ENCODE measurements around the gene C9orf78. TPM values are rescaled to one million over a fixed set of nuclear protein-coding genes. Genes with fewer than 3 reads are reported as not detected.

C9orf78 gene
- total RNA-seq, 3 donors from 2014 or later, result 35.1 to 47.5 (median 37.3) TPM

GRCh38 chr9:129826344-129826743, 8.7 kb downstream of the C9orf78 start:
- Histone ChIP-seq H3K36me3 (ENCODE audit: low read depth) (no peaks in the 10 kb centered on the region), H3K4me3 (no peak overlapping the region), H3K4me1 (ENCODE audit: low read depth) (peaks cover 6% of the 10 kb centered on the region), H3K9me3 (no peaks in the 10 kb centered on the region)
- no peak for DNase-seq
- no peak for ATAC-seq
- no peak for TF ChIP-seq CTCF (IDR thresholded peaks at IDR 0.05)
- intact Hi-C loops (cut with DNase I, micrococcal nuclease), result no loop called here

GRCh38 chr9:129823935-129824601, 11.0 kb downstream of the C9orf78 start, which contains the start of gene TOR1A:
Gene TOR1A, minus strand, starts transcription at chr9:129824136. Its CDS starts 51 bp downstream, at chr9:129824085.
- H3K36me3 ChIP-seq (ENCODE audit: low read depth), result no peaks in the 10 kb centered on the region
- H3K9me3 ChIP-seq, result no peaks in the 10 kb centered on the region
- H3K4me3 ChIP-seq, result peak within 1 kb of the TSS; percentile 63
- ATAC-seq (peak; percentile 97), DNase-seq (peak; percentile 96 to 98 (median 97))
- intact Hi-C loops (cut with DNase I, micrococcal nuclease), result no loop called here
- TF ChIP-seq CTCF (IDR thresholded peaks at IDR 0.05), result no peak
- peaks cover 6% of the 10 kb centered on the region for H3K4me1 ChIP-seq (ENCODE audit: low read depth)

- no peaks in the 10 kb centered on the region for H3K9me3 ChIP-seq
- H3K36me3 ChIP-seq (ENCODE audit: low read depth), result no peaks in the 10 kb centered on the region
- DNase-seq (peak in 1 of 3 donors; percentile 53), ATAC-seq (peak; percentile 61)
- peak overlapping the region; percentile 63 for H3K4me3 ChIP-seq
- intact Hi-C loops (cut with DNase I, micrococcal nuclease), result no loop called here
- peaks cover 6% of the 10 kb centered on the region for H3K4me1 ChIP-seq (ENCODE audit: low read depth)
- TF ChIP-seq CTCF (IDR thresholded peaks at IDR 0.05), result no peak
Measured at GRCh38 chr9:129823542-129823934, 11.5 kb downstream of the C9orf78 start.

GRCh38 chr9:129822898-129823541, 12.1 kb downstream of the C9orf78 start:
- intact Hi-C loops (cut with DNase I, micrococcal nuclease), result no loop called here
- no peak for TF ChIP-seq CTCF (IDR thresholded peaks at IDR 0.05)
- peak in 1 of 3 donors; percentile 57 for DNase-seq
- no peaks in the 10 kb centered on the region for H3K9me3 ChIP-seq
- peaks cover 6% of the 10 kb centered on the region for H3K4me1 ChIP-seq (ENCODE audit: low read depth)
- peak; percentile 51 for ATAC-seq
- no peaks in the 10 kb centered on the region for H3K36me3 ChIP-seq (ENCODE audit: low read depth)
- H3K4me3 ChIP-seq, result peak overlapping the region; percentile 63

GRCh38 chr9:129816501-129817435, 18.3 kb downstream of the C9orf78 start:
- Histone ChIP-seq H3K4me3 (no peak overlapping the region), H3K4me1 (ENCODE audit: low read depth) (peaks cover 16% of the 10 kb centered on the region), H3K36me3 (ENCODE audit: low read depth) (no peaks in the 10 kb centered on the region), H3K9me3 (no peaks in the 10 kb centered on the region)
- DNase-seq (peak in 1 of 3 donors; percentile 15), ATAC-seq (no peak)
- TF ChIP-seq CTCF (IDR thresholded peaks at IDR 0.05), result no peak
- intact Hi-C loops (cut with DNase I, micrococcal nuclease), result no loop called here

Data from mucosa of descending colon (tissue), 3 donors.